Measurements from ENCODE around the gene TBPL1.

DNA sequence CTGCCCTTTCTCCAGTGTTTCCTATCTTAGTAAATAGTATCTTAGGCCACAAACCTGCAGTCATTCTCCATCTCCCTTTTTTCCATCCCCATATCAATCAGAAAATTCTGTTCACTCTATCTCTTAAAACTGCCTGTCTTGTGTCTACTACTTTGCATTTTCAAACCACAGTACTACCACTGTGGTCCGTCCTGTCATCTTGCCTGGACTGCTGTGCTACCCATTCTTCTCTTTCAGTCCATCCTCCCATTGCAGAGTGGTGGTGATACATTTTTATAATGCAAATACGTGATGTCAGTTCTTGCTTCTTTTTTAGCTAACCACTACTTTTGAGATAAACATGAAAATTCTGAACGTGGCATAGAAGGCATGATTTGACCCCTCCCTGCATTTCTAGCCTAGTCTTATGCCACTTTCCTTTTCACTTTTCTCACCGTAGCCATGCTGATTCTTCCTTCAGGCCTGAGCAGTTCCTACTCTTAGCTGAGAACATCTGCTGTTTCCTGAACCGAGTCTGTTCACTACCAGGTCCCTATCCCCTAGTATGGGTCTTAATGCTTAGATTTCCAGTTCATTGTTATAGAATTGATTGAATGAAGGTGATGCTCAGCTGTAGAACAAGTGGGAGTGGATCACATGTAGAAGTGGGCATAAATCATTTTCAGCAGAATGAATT, 13.8 kb downstream of the TBPL1 start:
- TF ChIP-seq EZH2 (IDR thresholded peaks at IDR 0.05; ENCODE audit: low read length): no peak
- no peak for TF ChIP-seq CTCF (optimal IDR thresholded peaks at IDR 0.05 in 1 of 3, IDR thresholded peaks at IDR 0.05 in 1 of 3, conservative IDR thresholded peaks at IDR 0.05 in 1 of 3; ENCODE audit: extremely low read depth in 1 of 3, insufficient read depth in 2 of 3, low read length in 3 of 3)
